Vein endothelial cell (primary cell): ENCODE data around the gene SOX8. TPM values are rescaled to one million over a fixed set of nuclear protein-coding genes. Genes with fewer than 3 reads are reported as not detected.

Experiments
- total RNA-seq: library from RNA; depleted of rRNA; stranded (reverse); fragments of >200 nt; gene quantifications from 2 replicates; pipeline ENCODE4 v1.2.3, GENCODE V29; 2012

SOX8 gene
- total RNA-seq, result 0.48 and 0.65 TPM in 2 replicates

GRCh38 chr16:981695-982144 lies at the start of gene SOX8:
Gene SOX8, plus strand, starts transcription at chr16:981770. Its CDS starts 153 bp downstream, at chr16:981923.

GRCh38 chr16:970766-971581 lies 10.6 kb upstream of the SOX8 start, which contains the start of gene LMF1:
Gene LMF1, minus strand, starts transcription at chr16:970984. Its CDS starts 4 bp downstream, at chr16:970980.

Other genes with a start within 250 kb of the SOX8 start
- gene CIAO3, start 240.8 kb upstream of the SOX8 start, total RNA-seq, result 36.8 and 40.5 TPM in 2 replicates
- gene MSLN, start 221.0 kb upstream of the SOX8 start, total RNA-seq, result not detected in 2 replicates
- 51.9 and 52.7 TPM in 2 replicates for gene RPUSD1, start 193.4 kb upstream of the SOX8 start, total RNA-seq
- gene CHTF18, start 193.2 kb upstream of the SOX8 start, total RNA-seq, result 15.0 and 20.4 TPM in 2 replicates
- not detected in 2 replicates for gene GNG13, start 181.0 kb upstream of the SOX8 start, total RNA-seq
- gene LMF1, start 10.8 kb upstream of the SOX8 start, total RNA-seq, result 18.9 and 28.8 TPM in 2 replicates
- 1.3 TPM in 1 of 2 replicates, not detected in the other for gene SSTR5, start 91.0 kb downstream of the SOX8 start, total RNA-seq
- not detected in 2 replicates for gene C1QTNF8, start 114.5 kb downstream of the SOX8 start, total RNA-seq
- under 0.01 TPM in 2 replicates for gene CACNA1H, start 171.3 kb downstream of the SOX8 start, total RNA-seq
- gene TPSG1, start 243.5 kb downstream of the SOX8 start, total RNA-seq, result not detected in 2 replicates
- not detected in 2 replicates for gene TPSB2, start 248.4 kb downstream of the SOX8 start, total RNA-seq